BJ (cell line): ENCODE measurements around the gene DYNLT4. TPM values are rescaled to one million over a fixed set of nuclear protein-coding genes. Genes with fewer than 3 reads are reported as not detected.
"Not testable (repeated sequence)": the region's sequence is repeated elsewhere in the genome, so short reads cannot be mapped to it uniquely, and the experiment has no call there.

Source experiments
- CTCF ChIA-PET: fragments of 350-600 bp; formaldehyde crosslinking; extraction: SDS; loops from one replicate; lab custom pipeline; 2021; ENCODE audit warnings: antibody characterized with exemption, inconsistent platforms; lab: Yijun Ruan, JAX
- POLR2A ChIA-PET: fragments of 300-600 bp; sonication (Branson Sonifier 250); formaldehyde crosslinking; extraction: SDS; loops from one replicate; lab custom pipeline; 2021; ENCODE audit warnings: antibody characterized with exemption; lab: Charles Lee
- DNase-seq: peaks from one replicate; pipeline ENCODE4 v3.0.0-alpha.2; 2011; ENCODE audit warnings: low read depth
- H3K27me3 ChIP-seq: 2 replicates; pipeline ENCODE4 v1.6.0; 2011; ENCODE audit warnings: low read length; ENCODE audit not compliant: control insufficient read depth, insufficient read depth
- H3K36me3 ChIP-seq: 2 replicates; pipeline ENCODE4 v1.5.1; 2011; ENCODE audit warnings: low read length; ENCODE audit not compliant: control insufficient read depth, insufficient read depth
- H3K4me3 ChIP-seq: 2 replicates; pipeline ENCODE4 v1.5.1; 2011; ENCODE audit warnings: low read depth, mild to moderate bottlenecking, control low read depth, low read length
- CTCF ChIP-seq: IDR thresholded peaks from 2 replicates; pipeline ENCODE4 v1.5.1; 2011; ENCODE audit warnings: low read depth, mild to moderate bottlenecking, control low read depth, inconsistent platforms, low read length, moderate library complexity; ENCODE audit not compliant: insufficient read depth
- polyA plus RNA-seq: library from polyadenylated mRNA; depleted of rRNA; stranded (reverse); fragments of >200 nt; gene quantifications from 2 replicates; pipeline ENCODE4 v1.2.3, GENCODE V29; 2011

DYNLT4 gene
- polyA plus RNA-seq, 1 experiment = 0.26 TPM

- H3K36me3 ChIP-seq = peaks cover 25% of the 10 kb centered on the region
- H3K27me3 ChIP-seq = no peaks in the 10 kb centered on the region
- no peak for DNase-seq
- POLR2A ChIA-PET = no interaction called here
- TF ChIP-seq CTCF = no peak
- CTCF ChIA-PET = interaction anchor here (1.0 to 4.1 kb wide), 3 partner anchors 9 to 46 kb away, joined by 3 to 15 read pairs (median 4); partner anchors contain the start of gene RNU5D-1
- H3K4me3 ChIP-seq = no peak overlapping the region
Observed at GRCh38 chr1:44777547-44777946, 29.6 kb downstream of the DYNLT4 start.

GRCh38 chr1:44776730-44777068 lies 30.5 kb downstream of the DYNLT4 start:
- Histone ChIP-seq H3K4me3 (peak overlapping the region; percentile 86), H3K27me3 (no peaks in the 10 kb centered on the region), H3K36me3 (peaks cover 25% of the 10 kb centered on the region)
- ChIA-PET CTCF (interaction anchor here (1.3 to 4.1 kb wide), 3 partner anchors 8 to 45 kb away, joined by 3 to 15 read pairs (median 4); partner anchors contain the start of gene RNU5D-1), POLR2A (interaction anchor here (0.9 kb wide), 1 partner anchor 46 kb away, joined by 3 read pairs; the partner anchor contains the start of gene RNU5D-1)
- DNase-seq = no peak
- TF ChIP-seq CTCF = no peak

- Histone ChIP-seq H3K27me3 (no peaks in the 10 kb centered on the region), H3K4me3 (peak overlapping the region; percentile 86), H3K36me3 (peaks cover 25% of the 10 kb centered on the region)
- DNase-seq = no peak
- no peak for TF ChIP-seq CTCF
- CTCF ChIA-PET = interaction anchor here (0.7 to 4.1 kb wide), 6 partner anchors 9 to 45 kb away, joined by 3 to 15 read pairs (median 4); partner anchors contain the start of genes DYNLT4, PLK3 and RNU5D-1
- POLR2A ChIA-PET = interaction anchor here (0.9 to 1.6 kb wide), 2 partner anchors 24 to 45 kb away, joined by 3 to 4 read pairs; partner anchors contain the start of genes PLK3 and RNU5D-1
Observed at GRCh38 chr1:44775930-44776729, 31.0 kb downstream of the DYNLT4 start.

GRCh38 chr1:44775078-44775929 lies 31.8 kb downstream of the DYNLT4 start, which contains the start of gene RPS8:
TSS of gene RPS8 (plus strand) at chr1:44775540. CDS start at chr1:44775597, 57 bp downstream.
- H3K4me3 ChIP-seq = peak within 1 kb of the TSS; percentile 86
- no peaks in the 10 kb centered on the region for H3K27me3 ChIP-seq
- peak; percentile 65 for DNase-seq
- H3K36me3 ChIP-seq = peaks cover 19% of the 10 kb centered on the region
- TF ChIP-seq CTCF = no peak
- CTCF ChIA-PET = interaction anchor here (0.7 to 4.1 kb wide), 7 partner anchors 8 to 44 kb away, joined by 3 to 15 read pairs (median 3); partner anchors contain the start of genes DYNLT4, PLK3 and RNU5D-1
- POLR2A ChIA-PET = interaction anchor here (0.6 to 1.6 kb wide), 3 partner anchors 25 to 45 kb away, joined by 3 to 4 read pairs (median 3); partner anchors contain the start of genes PLK3 and RNU5D-1

GRCh38 chr1:44766421-44766820 lies 40.7 kb downstream of the DYNLT4 start:
- H3K27me3 ChIP-seq, DNase-seq, H3K4me3 ChIP-seq, H3K36me3 ChIP-seq: not testable (repeated sequence)
- POLR2A ChIA-PET = interaction anchor here (0.5 kb wide), 1 partner anchor 57 kb away, joined by 3 read pairs; no protein-coding TSS in a partner anchor
- CTCF ChIA-PET = interaction anchor here (1.0 to 2.0 kb wide), 4 partner anchors 9 to 70 kb away, joined by 3 to 7 read pairs (median 5); partner anchors contain the start of genes RNU5D-1 and RPS8
